ENCODE measurements around the gene CFAP74.

Gene CFAP74

GRCh38 chr1:1926886-1927660 is 76.5 kb downstream of the CFAP74 start:
- no peak for DNase-seq

GRCh38 chr1:1926346-1926811 is 77.2 kb downstream of the CFAP74 start:
- DNase-seq = no peak

GRCh38 chr1:1925437-1926345 is 77.9 kb downstream of the CFAP74 start:
- DNase-seq = no peak

DNA sequence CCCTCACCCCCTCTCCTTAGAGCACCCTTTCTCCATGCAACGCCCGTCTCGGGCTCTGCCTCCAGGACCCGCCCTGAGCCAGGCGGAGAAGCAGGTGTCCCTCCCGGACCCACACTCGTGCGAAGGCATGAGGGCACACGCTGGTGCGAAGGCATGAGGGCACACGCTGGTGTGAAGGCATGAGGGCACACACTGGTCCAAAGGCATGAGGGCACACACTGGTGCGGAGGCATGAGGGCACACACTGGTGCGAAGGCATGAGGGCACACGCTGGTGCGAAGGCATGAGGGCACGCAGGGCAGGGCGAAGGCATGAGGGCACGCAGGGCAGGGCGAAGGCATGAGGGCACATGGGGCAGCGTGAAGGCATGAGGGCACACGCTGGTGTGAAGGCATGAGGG is 78.7 kb downstream of the CFAP74 start:
- DNase-seq = no peak

GRCh38 chr1:1924386-1924785 is 79.2 kb downstream of the CFAP74 start:
- no peak for DNase-seq

- DNase-seq = no peak
These were observed 80.4 kb downstream of the CFAP74 start for GRCh38 chr1:1922956-1923833.

DNA sequence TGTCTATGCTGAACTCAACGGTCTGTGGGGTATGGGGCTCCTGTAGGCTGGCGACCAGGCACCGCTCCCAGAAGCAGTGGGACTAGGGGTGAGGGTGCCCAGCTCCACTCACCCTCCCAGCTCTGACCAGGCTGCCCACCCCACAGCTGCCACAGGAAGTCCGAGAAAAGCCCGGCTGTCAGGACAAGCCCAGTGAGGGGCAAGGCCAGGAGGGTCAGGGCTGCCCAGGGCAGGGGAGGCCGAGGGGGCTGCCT is 81.0 kb downstream of the CFAP74 start:
- DNase-seq = no peak

GRCh38 chr1:1921901-1922701 is 81.5 kb downstream of the CFAP74 start:
- no peak for DNase-seq

DNA sequence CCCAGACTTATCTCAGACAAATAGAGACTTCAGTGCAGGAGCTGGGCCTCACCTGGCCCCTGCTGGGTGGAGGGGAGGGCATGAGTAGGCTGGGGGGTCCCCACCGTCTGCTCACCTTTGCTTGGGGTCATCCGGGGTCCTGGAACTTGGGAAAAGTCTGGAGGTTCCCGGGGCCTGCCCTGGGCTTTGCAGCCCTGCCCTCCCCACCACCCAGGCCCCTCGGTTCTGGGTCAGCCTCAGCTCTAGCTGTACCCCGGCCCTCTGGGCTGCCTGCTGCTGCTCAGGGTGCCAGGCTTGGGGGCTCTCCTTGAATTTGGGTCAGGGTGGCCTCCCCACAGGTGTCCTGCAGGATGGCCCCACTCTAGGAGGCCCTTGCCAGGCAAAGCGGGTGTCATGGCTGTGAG is 82.1 kb downstream of the CFAP74 start:
- no peak for DNase-seq

DNA sequence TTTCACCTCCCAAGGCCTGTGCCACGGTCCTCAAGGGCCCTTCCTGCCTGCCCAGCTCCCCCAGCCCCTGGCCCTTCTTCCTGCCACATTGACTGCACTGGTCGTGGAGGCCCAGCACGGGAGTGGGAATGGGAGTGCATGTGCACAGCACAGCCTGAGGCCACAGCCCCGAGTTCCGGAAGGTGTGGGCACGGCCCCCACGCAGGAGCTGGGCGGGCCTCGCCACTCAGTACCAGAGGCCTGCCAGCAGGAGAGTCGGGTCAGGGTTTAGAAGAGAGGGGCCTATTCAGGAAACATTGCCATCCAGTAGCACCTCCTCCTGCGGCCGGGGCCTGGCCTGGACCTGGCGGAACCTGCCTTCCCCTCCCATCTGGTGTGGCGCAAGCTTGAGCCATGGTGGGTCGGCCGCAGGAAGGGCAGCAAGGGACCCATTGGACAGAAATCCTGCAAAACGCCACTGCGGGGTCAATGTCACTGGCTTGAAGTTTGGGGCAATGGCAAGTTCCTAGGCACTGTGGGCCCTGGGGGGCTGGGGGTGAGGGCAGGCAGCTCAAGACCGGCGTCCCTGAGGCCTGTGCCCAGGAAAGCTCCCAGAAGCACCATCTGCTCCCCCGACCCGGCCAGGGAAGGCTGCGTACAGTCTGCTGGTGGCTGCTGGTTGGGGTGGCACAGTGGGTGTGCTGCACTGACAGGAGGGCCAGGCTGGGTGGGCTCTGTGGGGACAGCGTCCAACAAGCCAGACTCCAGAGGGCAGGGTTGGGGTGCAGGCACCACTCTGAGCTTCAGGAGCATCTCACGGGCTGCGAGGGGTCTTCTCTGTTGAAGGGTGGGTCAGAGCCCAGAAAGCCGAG is 82.8 kb downstream of the CFAP74 start:
- no peak for DNase-seq

DNA sequence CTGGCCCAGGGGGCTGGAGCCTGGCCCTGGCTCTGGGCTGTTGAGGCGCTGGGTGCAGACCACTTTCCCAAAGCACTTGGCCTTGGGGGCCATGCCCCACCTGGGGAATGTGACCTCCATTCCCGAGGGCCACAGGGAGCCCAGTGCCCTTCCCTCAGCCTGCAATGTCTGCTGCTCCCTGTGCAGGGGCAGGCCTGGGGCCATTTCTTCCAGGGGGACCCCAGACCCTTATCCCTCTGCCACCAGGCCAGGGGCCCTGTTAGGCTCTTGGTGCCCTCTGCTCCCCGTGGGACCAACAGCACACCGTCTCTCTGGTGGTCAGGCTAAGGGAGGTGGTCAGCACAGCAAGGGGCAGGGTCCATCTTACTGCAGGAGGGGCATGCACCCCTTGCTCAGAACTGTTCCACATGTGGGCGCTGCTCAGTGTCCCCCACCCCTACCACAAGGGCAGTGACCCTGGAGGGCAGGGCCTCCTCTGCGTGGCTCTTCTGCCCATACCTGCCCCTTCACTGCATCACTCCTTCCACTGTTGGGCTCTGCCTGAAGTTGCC is 83.5 kb downstream of the CFAP74 start:
- no peak for DNase-seq

DNA sequence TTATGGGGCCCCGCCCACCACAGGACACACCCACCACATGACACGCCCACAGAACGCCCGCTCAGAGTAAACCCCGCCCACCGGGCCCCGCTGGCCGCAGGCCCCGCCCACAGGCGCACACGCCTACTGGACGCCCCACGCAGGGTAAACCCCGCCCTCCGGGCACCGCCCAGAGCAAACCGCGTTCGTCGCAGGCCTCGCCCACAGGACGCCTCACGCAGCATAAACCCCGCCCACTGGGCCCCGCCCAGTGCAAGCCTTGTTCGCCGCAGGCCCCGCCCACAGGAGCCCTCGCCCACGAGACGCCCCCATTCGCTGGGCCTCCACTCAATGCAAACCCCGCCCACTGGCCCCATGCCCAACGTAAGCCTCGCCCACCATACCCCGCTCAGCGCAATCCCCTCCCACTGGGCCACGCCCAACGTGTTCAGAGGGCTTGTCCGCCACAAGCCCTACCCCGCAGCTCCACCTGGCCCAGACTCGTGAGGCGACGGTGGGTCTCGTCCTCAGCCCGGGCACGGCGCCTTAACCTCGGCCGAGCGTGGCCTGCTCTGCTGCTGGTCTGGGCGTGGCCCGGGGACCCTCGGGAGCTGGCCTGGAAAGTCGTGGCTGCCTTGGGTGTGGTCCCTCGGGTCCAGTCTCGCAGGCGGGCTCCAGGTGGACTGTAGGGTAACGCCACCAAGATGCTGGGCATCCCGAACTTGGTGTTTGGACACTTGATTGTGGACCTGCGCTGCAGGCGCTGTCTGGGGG is 84.1 kb downstream of the CFAP74 start:
- peak; percentile 95 to 98 for DNase-seq

DNA sequence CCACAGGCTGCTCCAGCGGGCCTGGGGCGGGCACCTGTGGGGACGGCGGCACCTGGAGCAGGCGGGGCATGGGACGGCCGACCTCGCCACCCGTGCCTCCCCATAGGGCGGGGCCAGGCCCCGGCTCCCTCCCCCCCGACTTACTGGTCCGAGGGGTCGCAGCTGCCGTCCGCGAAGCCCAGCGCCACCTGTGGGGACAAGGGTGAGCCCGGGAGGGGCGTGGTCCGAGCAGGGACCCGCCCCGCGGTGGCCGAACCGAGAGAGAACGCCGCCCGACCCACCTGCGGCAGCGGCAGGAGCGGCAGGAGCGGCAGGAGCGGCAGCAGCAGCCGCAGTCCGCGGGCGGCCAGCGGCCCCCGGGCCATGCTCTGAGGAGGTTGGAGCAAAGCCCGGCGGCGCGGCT is 84.7 kb downstream of the CFAP74 start, which contains the start of gene TMEM52:
Gene TMEM52, minus strand, starts transcription at position 379 of the 403 bp plus-strand sequence. Its CDS starts 14 bp downstream, at position 365.
- DNase-seq = no peak

DNA sequence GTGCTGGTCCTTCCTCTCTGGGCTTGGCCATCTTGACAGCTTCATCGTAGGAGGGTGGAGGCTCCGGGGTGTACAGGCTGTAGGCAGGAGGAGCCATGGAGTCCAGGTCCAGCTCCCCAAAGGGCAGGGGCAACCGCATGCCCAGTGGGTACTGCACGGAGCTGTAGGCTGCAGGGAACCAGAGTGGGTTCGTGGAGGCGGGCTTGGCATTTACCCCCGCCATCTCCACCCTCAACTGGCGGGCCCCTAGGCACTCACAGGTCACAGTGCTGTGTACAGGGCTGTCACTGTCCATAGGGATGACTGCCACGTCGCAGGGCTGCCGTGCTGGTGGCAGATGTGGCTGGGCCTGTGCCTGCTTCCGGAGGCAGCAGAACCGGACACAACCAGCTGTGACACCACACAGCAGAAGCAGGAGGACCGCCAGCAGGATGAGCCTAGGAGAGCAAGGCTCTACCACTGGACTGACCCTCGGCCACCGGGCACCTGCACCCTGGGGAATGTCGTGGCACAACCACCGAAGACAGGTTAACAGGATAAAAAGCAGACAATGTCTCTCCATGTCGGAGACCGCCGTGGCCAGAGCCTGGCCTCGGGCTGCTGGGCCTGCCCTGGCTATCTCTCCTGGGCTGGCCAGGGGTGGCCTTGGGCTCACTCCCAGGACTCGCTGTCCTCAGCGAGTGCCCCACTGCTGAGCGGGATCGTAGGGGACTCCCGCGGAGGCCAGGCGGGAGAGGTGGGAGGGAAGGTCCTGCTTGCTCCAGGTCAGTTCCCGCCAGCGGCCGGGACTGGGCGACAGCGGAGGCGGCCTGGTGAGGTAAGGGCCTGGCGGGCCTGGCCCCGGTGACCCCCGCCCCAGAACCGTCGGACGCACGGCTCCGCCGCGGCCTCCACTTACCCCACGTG is 85.3 kb downstream of the CFAP74 start:
- DNase-seq = no peak

- DNase-seq = no peak
These were observed 86.1 kb downstream of the CFAP74 start for GRCh38 chr1:1917304-1917976.

- no peak for DNase-seq
These were observed 86.7 kb downstream of the CFAP74 start for GRCh38 chr1:1916851-1917251.

GRCh38 chr1:1915911-1916840 is 87.4 kb downstream of the CFAP74 start:
- DNase-seq = no peak
